Gastrocnemius medialis (tissue), 4 donors: ENCODE measurements around the gene SEC61A1.

Source experiments
- POLR2A ChIP-seq, 2 donors: fragments of 450-650 bp; IDR thresholded peaks; one replicate each; pipeline ENCODE4 v1.6.1; 2017; ENCODE audit warnings: antibody characterized with exemption in 2 of 2, mild to moderate bottlenecking in 2 of 2, moderate library complexity in 2 of 2
- TF ChIP-seq, protein P1 (sequence below), 5 experiments: fragments of 450-650 bp in 3 of 5; fragments of 200-600 bp in 2 of 5; sonication (generic) in 2 of 5; IDR thresholded peaks in 4 of 5; conservative IDR thresholded peaks in 1 of 5; 1 replicate in 4 of 5; 2 replicates in 1 of 5; pipeline ENCODE4 v1.5.1; 2016 to 2019; ENCODE audit warnings: antibody characterized with exemption in 5 of 5, mild to moderate bottlenecking in 3 of 5, moderate library complexity in 3 of 5

DNA sequence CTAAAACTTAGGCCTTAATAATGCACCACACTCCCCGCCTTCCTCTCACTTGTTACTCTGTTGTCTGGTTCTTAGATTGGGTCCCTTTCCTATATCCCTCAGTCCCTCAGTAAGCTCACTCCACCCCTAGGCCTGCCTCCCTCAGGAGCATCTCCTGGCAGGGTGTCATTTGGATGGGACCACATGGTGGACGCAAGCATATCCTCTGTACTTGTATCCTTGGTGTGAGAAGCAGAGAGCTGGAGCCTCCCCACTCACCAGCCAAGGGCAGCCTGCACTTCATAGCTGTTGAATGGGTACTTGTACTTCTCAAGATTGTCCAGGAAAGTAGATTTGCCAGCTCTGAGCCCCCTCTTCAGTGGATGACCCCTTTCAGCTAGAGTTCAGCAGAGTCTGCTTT, 11.6 kb downstream of the SEC61A1 start:
- TF ChIP-seq, protein P1, sequence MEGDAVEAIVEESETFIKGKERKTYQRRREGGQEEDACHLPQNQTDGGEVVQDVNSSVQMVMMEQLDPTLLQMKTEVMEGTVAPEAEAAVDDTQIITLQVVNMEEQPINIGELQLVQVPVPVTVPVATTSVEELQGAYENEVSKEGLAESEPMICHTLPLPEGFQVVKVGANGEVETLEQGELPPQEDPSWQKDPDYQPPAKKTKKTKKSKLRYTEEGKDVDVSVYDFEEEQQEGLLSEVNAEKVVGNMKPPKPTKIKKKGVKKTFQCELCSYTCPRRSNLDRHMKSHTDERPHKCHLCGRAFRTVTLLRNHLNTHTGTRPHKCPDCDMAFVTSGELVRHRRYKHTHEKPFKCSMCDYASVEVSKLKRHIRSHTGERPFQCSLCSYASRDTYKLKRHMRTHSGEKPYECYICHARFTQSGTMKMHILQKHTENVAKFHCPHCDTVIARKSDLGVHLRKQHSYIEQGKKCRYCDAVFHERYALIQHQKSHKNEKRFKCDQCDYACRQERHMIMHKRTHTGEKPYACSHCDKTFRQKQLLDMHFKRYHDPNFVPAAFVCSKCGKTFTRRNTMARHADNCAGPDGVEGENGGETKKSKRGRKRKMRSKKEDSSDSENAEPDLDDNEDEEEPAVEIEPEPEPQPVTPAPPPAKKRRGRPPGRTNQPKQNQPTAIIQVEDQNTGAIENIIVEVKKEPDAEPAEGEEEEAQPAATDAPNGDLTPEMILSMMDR (IDR thresholded peaks at IDR 0.05 in 4 of 5, conservative IDR thresholded peaks at IDR 0.05 in 1 of 5) = no peak
- TF ChIP-seq POLR2A (IDR thresholded peaks at IDR 0.05) = no peak
